NCI-H1694 (cell line): ENCODE measurements around the gene RNF40.

Source experiments
- DNase-seq: peaks from one replicate; lab custom pipeline; 2025; lab: John Stamatoyannopoulos, UW

RNF40 gene

GRCh38 chr16:30740364-30741251 lies 21.5 kb upstream of the RNF40 start:
- DNase-seq, result no peak

DNA sequence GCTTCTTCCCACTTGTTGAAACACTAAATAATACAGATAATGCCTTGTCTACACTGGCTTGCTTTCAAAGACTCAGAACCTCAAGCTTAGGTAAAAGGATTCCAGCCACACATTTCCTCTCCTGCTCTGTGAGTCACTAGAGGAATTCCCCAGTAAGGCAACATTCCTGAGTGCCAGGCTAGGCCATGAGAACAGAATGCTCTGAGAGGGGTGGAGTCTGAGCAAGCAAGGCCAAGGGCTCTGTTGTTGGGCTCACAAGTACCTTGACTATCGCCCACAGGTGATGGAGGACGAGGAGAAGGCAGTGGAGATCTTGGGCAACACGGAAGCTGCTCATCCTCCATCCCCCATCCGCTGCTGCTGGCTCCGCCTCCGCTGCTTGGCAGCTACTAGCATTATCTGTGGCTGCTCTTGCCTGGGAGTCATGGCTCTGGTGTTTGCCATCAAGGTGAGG lies 20.6 kb upstream of the RNF40 start:
- no peak for DNase-seq

GRCh38 chr16:30743716-30744115 lies 18.4 kb upstream of the RNF40 start:
- DNase-seq, result no peak

DNA sequence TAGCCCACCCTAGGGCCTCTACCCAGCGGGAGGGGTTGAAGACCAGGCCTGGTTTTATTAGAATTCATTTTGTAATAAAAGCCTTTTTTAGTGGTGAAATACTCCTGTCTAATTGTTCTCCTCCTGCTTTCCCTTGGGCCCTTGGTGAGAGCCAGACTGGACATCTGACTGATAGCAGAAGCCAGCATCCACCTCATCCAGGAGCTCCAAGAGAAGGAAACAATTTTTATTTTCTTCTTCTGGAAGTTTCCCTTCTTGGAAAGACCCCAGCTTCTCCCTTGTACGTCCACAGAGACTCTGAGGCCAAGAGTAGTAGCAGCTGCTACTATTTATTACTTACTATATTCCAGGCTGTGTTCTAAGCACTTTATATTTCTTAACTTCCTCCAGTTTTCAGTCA lies 17.9 kb upstream of the RNF40 start:
- DNase-seq, result no peak

GRCh38 chr16:30745082-30745481 lies 17.0 kb upstream of the RNF40 start:
- no peak for DNase-seq

- DNase-seq, result no peak
Observed at GRCh38 chr16:30746638-30747175, 15.4 kb upstream of the RNF40 start.

- no peak for DNase-seq
Observed at GRCh38 chr16:30747331-30747730, 14.8 kb upstream of the RNF40 start.

- peak; percentile 93 for DNase-seq
Observed at GRCh38 chr16:30747799-30748633, 14.1 kb upstream of the RNF40 start, which contains the start of gene PHKG2. PHKG2 (plus strand) TSS chr16:30748425; CDS start chr16:30748821, 396 bp downstream.

DNA sequence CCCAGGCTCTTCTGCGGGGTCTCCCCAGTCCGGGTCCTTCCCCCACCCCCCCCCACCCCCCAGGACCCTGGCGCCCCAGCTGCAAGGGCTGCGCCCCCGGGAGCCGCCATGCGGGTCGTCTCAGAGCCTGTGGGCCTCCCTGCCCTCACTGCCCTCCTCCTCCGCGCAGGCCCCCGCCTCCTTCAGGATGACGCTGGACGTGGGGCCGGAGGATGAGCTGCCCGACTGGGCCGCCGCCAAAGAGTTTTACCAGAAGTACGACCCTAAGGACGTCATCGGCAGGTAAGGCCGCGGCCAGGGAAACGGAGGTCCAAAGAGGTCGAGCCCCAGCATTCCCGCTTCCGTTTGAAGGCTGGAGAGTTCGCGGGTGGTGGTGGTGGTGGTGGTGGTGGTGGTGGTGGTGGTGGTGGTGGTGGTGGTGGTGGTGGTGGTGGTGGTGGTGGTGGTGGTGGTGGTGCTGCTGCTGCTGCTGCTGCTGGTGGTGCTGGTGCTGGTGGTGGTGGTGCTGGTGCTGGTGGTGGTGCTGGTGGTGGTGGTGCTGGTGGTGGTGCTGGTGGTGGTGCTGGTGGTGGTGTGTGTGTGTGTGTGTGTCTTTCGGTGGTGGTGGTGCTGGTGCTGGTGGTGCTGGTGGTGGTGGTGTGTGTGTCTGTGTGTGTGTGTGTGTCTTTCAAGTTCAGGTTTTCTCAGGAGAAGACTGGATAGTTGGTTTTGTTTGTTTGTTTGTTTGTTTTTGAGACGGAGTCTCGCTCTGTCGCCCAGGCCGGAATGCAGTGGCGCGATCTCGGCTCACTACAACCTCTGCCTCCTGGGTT lies 13.3 kb upstream of the RNF40 start:
- no peak for DNase-seq

DNA sequence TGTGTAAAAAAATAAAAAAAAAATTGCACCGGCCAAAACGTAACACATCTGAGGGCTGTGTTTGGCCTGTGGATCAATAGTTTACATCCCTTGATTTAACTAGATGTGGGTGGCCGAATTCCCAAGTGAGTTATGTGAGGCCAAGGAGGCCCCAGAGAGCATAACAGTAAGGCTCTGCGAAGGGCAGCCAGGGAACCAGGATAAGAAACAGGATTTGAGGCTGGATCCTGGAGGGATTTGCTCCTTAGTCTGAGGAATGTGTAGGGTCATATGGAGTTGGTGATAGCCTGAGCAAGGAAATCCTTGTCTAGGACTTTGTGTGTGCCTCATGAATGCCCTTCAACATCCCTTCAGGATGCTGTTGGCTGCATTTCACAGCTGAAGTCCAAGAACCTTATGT lies 11.9 kb upstream of the RNF40 start:
- DNase-seq, result no peak

DNA sequence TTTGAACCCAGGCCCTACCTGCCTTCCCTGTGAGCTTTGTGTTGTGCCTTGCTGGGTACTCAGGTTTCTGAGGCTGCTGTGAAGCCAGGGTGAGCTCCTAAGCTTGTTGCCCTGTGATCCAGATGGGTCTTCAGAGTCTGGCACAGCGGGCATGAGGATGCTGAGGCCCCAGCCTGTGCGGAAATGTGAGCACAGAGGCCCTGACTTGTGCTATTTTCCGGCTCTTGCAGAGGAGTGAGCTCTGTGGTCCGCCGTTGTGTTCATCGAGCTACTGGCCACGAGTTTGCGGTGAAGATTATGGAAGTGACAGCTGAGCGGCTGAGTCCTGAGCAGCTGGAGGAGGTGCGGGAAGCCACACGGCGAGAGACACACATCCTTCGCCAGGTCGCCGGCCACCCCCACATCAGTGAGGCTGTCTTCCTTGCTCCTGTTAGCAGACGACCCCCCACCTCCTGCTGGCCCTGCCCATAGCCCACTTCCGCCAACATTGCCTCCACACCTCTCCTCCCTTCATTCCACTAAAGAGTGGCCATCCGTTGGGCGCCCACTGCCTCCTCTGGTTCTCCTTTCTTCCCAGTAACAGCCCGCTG lies 11.2 kb upstream of the RNF40 start:
- DNase-seq, result no peak

GRCh38 chr16:30753596-30753995 lies 8.5 kb upstream of the RNF40 start:
- DNase-seq, result no peak

DNA sequence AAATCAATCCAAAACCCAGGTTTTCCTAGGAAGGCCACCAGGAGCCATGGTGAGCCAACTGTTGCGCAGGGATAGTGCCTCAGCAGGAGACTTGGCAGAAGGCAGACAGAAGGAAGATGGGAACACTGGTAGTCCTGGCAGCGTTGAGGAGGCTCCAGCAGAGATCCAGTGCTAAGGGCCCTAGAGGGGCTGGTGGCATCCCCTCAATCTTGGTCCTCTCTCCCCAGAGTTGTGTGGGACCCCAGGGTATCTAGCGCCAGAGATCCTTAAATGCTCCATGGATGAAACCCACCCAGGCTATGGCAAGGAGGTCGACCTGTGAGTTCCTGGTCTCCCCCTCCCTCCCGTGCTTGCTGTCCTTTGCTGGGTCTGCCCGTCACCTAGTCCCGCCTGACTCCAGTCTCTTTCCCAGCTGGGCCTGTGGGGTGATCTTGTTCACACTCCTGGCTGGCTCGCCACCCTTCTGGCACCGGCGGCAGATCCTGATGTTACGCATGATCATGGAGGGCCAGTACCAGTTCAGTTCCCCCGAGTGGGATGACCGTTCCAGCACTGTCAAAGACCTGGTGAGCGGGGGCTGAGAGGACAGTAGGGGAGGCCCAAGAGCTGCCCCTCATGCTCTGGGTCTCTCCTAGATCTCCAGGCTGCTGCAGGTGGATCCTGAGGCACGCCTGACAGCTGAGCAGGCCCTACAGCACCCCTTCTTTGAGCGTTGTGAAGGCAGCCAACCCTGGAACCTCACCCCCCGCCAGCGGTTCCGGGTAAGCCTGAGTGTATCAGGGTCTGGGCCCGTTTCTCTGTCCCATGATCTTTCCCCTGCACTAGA lies 6.0 kb upstream of the RNF40 start:
- DNase-seq, result no peak

DNA sequence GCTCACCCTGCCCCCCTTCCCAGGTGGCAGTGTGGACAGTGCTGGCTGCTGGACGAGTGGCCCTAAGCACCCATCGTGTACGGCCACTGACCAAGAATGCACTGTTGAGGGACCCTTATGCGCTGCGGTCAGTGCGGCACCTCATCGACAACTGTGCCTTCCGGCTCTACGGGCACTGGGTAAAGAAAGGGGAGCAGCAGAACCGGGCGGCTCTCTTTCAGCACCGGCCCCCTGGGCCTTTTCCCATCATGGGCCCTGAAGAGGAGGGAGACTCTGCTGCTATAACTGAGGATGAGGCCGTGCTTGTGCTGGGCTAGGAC lies 5.4 kb upstream of the RNF40 start:
- DNase-seq, result no peak

DNA sequence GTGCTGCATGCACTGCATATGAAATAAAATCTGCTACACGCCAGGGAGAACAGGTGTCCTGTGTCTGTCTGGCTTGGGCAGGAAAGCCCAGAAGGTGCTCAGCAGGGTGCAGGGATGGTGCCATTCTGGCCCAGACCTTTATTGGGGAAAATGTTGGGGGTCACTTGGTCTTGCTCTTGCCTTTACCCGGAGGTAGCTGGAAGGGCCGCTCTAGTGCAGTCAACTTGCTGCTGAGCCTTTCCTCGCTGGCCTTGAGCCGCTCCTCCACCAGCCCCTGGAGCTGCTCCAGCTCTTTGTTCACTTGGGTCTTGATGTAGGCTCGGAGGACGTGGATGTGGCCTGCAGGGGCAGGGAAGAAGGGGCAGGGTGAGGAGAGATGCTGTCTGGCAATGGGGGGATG lies 4.8 kb upstream of the RNF40 start:
- DNase-seq, result no peak

DNA sequence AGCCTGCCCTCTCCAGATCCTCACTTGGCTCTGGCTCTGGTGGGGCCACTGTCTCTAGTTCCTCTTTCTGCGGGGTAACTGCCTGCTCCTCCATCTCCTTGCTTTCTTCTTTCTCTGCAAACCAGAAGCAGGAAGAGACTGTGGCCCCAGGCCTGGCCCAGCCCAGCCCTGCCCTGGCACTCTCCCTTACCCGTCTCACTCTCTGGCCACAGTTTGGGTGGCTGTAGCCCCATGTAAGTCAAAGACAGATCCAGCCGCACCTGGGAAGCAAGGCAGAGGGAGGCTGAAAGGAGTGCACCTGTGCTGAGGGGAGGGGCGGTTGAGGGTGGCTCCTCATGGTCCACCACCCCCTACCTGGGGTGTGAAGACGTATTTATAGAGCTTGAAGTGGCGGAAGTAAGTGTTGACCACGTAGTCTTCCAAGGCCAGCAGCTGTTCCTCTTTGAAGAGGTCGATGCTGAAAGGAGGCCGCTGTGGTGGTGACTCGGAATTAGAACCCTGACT lies 3.1 kb upstream of the RNF40 start:
- DNase-seq, result no peak

DNA sequence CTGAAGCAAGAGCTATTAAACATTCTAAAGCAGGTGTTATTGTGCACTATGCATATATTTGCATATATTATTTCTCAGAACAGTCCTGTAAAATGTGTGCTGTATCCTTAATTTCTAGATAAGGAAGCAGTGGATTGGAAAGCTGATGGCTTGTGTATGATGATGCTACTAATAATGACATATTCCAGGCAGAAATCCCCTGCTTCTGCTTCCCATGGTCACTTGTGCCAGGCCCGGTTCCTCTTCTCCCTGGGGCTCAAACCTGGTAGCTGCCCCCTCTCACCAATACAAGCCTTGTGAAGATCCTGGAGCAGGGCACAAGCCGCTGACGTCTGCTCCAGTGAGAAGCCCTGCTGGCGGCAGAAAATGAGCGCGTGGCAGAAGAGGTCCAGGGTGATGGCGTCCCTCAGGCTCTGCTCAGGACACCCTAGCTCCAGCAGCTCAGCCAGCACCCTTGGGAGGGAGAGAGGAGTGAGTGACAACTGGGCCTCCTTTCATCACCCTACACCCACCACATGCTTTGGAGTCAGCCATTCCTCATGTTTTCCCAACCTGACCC lies 2.0 kb upstream of the RNF40 start:
- DNase-seq, result no peak

DNA sequence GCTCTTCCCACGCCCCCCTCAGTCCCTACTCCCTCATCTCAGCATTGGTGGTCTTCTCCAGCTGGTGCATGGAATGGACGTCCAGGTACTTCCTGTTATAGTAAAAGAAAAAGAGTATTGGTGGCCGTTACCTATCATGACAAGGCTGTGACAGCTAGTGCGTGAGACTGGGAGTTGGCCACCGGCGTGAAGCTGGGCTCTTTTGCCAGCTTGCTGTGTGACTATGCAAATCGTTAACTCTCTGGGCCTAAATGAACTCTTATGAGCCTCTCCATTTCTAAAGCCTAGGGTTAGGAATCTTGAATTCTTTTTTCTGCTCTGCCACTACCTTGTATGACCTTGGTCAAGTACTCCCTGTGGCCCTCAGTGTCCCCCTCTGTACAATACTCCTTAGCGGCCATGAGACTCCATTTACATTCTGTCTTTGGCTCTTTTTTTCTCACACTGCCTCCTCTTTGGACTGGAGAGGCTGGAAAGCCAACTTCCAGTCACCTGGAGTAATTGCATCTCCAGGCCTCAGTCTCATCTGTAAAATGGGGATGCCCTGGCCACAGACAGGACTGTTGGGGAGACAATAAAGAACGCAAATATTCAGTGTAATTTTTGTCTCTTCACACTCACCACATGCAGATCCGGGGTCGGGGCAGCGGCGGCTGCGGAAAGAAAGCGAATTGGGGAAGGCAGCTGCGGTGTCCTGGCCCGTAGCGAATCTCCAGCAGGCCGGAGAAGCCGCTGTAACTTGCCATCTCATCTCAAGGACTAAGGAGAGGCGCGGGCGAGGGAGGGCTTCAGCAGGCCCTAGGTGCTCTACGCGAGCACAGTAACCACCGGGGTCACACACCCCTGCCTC lies 1.3 kb upstream of the RNF40 start:
- no peak for DNase-seq

DNA sequence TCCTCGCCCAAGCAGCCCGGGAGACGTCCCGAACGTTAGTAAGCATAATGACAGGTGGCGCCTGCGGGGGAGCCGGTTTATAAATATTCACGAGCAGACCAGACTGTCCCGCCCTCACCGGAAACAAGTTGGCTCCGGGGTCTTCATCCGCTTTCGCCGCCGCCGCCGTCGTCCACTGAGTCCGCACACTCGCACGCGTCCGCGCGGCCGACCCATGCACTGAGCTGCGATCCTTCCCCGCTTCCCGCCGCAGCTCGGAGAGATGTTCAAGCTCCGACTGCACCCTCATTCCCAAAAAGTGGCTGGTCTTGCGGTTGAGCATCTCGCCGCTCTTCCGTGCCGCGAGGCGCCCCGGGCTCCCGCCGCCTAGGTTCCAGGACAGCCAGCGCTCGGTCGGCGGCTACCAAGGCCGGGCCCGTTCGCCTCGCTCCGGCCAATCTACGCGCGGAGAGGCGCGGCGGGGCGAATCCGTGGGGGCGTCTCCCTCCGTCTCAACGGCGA lies 645 bp upstream of the RNF40 start:
- no peak for DNase-seq
